Uterus (tissue), 2 donors: Measurements from ENCODE around the gene ZNF710.

Source experiments
- POLR2A ChIP-seq, 2 donors: fragments of 450-650 bp; IDR thresholded peaks; one replicate each; pipeline ENCODE4 v1.6.1; 2016; ENCODE audit warnings: antibody characterized with exemption in 2 of 2, mild to moderate bottlenecking in 1 of 2, moderate library complexity in 1 of 2
- TF ChIP-seq, protein P1 (sequence below), 4 experiments: fragments of 200-600 bp in 2 of 4; fragments of 450-650 bp in 2 of 4; sonication (generic) in 2 of 4; IDR thresholded peaks; one replicate each; pipeline ENCODE4 v1.5.1; 2016 to 2019; ENCODE audit warnings: antibody characterized with exemption in 4 of 4, mild to moderate bottlenecking in 2 of 4, moderate library complexity in 1 of 4

DNA sequence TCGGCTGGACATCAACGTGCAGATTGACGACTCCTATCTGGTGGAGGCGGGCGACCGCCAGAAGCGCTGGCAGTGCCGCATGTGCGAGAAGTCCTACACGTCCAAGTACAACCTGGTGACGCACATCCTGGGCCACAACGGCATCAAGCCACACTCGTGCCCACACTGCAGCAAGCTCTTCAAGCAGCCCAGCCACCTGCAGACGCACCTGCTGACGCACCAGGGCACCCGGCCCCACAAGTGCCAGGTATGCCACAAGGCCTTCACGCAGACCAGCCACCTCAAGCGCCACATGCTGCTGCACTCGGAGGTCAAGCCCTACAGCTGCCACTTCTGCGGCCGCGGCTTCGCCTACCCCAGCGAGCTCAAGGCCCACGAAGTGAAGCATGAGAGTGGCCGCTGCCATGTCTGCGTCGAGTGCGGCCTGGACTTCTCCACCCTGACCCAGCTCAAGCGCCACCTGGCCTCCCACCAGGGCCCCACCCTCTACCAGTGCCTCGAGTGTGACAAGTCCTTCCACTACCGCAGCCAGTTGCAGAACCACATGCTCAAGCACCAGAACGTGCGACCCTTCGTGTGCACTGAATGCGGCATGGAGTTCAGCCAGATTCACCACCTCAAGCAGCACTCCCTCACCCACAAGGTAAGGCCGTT is 67.0 kb downstream of the ZNF710 start:
- no peak for TF ChIP-seq POLR2A (IDR thresholded peaks at IDR 0.05)
- TF ChIP-seq, protein P1, sequence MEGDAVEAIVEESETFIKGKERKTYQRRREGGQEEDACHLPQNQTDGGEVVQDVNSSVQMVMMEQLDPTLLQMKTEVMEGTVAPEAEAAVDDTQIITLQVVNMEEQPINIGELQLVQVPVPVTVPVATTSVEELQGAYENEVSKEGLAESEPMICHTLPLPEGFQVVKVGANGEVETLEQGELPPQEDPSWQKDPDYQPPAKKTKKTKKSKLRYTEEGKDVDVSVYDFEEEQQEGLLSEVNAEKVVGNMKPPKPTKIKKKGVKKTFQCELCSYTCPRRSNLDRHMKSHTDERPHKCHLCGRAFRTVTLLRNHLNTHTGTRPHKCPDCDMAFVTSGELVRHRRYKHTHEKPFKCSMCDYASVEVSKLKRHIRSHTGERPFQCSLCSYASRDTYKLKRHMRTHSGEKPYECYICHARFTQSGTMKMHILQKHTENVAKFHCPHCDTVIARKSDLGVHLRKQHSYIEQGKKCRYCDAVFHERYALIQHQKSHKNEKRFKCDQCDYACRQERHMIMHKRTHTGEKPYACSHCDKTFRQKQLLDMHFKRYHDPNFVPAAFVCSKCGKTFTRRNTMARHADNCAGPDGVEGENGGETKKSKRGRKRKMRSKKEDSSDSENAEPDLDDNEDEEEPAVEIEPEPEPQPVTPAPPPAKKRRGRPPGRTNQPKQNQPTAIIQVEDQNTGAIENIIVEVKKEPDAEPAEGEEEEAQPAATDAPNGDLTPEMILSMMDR (IDR thresholded peaks at IDR 0.05) = no peak
